H9 (cell line): ENCODE measurements around the gene GTF2H3. TPM values are rescaled to one million over a fixed set of nuclear protein-coding genes. Genes with fewer than 3 reads are reported as not detected.

Source experiments
- DNase-seq: peaks from one replicate; pipeline ENCODE4 v3.0.0-alpha.2; 2017
- H2AFZ ChIP-seq: one replicate; pipeline ENCODE4 v1.6.1; 2013; ENCODE audit warnings: mild to moderate bottlenecking, low read length, control low read depth, moderate library complexity
- H2AK5ac ChIP-seq: 2 replicates; pipeline ENCODE4 v1.6.1; 2013; ENCODE audit warnings: low read length, control low read depth, mixed read lengths; ENCODE audit not compliant: insufficient read length
- H2BK120ac ChIP-seq: one replicate; pipeline ENCODE4 v1.6.1; 2013; ENCODE audit warnings: low read depth, mild to moderate bottlenecking, low read length, control low read depth, inconsistent platforms; ENCODE audit not compliant: poor library complexity, severe bottlenecking
- H2BK12ac ChIP-seq: 2 replicates; pipeline ENCODE4 v1.6.1; 2013; ENCODE audit warnings: low read length, control low read depth, mixed read lengths, low read depth; ENCODE audit not compliant: insufficient read length
- H2BK15ac ChIP-seq: 2 replicates; pipeline ENCODE4 v1.6.1; 2013; ENCODE audit warnings: low read depth, low read length, control low read depth
- H2BK20ac ChIP-seq: one replicate; pipeline ENCODE4 v1.6.1; 2013; ENCODE audit warnings: low read depth, mild to moderate bottlenecking, low read length, control low read depth, inconsistent platforms; ENCODE audit not compliant: poor library complexity, severe bottlenecking
- H2BK5ac ChIP-seq: 2 replicates; pipeline ENCODE4 v1.6.1; 2013; ENCODE audit warnings: low read length, control low read depth, mixed read lengths; ENCODE audit not compliant: insufficient read length
- H3K14ac ChIP-seq: 2 replicates; pipeline ENCODE4 v1.6.1; 2013; ENCODE audit warnings: low read length, control low read depth; ENCODE audit not compliant: insufficient read depth
- H3K18ac ChIP-seq: 2 replicates; pipeline ENCODE4 v1.6.1; 2013; ENCODE audit warnings: low read depth, mild to moderate bottlenecking, mixed read lengths, low read length, control low read depth; ENCODE audit not compliant: insufficient read length
- H3K23ac ChIP-seq: 2 replicates; pipeline ENCODE4 v1.6.1; 2013; ENCODE audit warnings: low read length, control low read depth, mixed read lengths, low read depth; ENCODE audit not compliant: insufficient read length
- H3K23me2 ChIP-seq: 2 replicates; pipeline ENCODE4 v1.6.1; 2013; ENCODE audit warnings: low read depth, mild to moderate bottlenecking, mixed read lengths, low read length, control low read depth; ENCODE audit not compliant: insufficient read length, poor library complexity, severe bottlenecking
- H3K27ac ChIP-seq: 2 replicates; pipeline ENCODE4 v1.5.1; 2013; ENCODE audit warnings: low read length, control low read depth, mixed read lengths, low read depth; ENCODE audit not compliant: insufficient read length
- H3K27me3 ChIP-seq: 2 replicates; pipeline ENCODE4 v1.6.1; 2013; ENCODE audit warnings: low read length, control low read depth, inconsistent platforms; ENCODE audit not compliant: insufficient read depth
- H3K4ac ChIP-seq: 2 replicates; pipeline ENCODE4 v1.6.1; 2013; ENCODE audit warnings: low read depth, mild to moderate bottlenecking, control low read depth, inconsistent platforms, low read length, moderate library complexity
- H3K4me1 ChIP-seq: 2 replicates; pipeline ENCODE4 v1.6.1; 2013; ENCODE audit warnings: low read length, control low read depth, inconsistent platforms; ENCODE audit not compliant: insufficient read depth
- H3K4me2 ChIP-seq: 2 replicates; pipeline ENCODE4 v1.6.1; 2013; ENCODE audit warnings: low read length, control low read depth, mixed read lengths; ENCODE audit not compliant: insufficient read length, insufficient read depth
- H3K56ac ChIP-seq: 2 replicates; pipeline ENCODE4 v1.6.1; 2013; ENCODE audit warnings: low read depth, mild to moderate bottlenecking, mixed read lengths, low read length, control low read depth; ENCODE audit not compliant: insufficient read length
- H3K79me1 ChIP-seq: 2 replicates; pipeline ENCODE4 v1.6.1; 2013; ENCODE audit warnings: low read depth, mild to moderate bottlenecking, moderate library complexity, low read length, control low read depth, inconsistent platforms; ENCODE audit not compliant: insufficient read depth, poor library complexity, severe bottlenecking
- H3K79me2 ChIP-seq: 2 replicates; pipeline ENCODE4 v1.6.1; 2013; ENCODE audit warnings: low read length, control low read depth, inconsistent platforms; ENCODE audit not compliant: insufficient read depth
- H3K9ac ChIP-seq: 2 replicates; pipeline ENCODE4 v1.6.1; 2013; ENCODE audit warnings: low read length, control low read depth, mixed read lengths; ENCODE audit not compliant: insufficient read length; ENCODE audit errors: extremely low read depth
- H3K9me3 ChIP-seq: one replicate; pipeline ENCODE4 v1.6.1; 2013; ENCODE audit warnings: low read depth, low read length, inconsistent platforms; ENCODE audit not compliant: control insufficient read depth
- H3T11ph ChIP-seq: one replicate; pipeline ENCODE4 v1.6.1; 2013; ENCODE audit warnings: mild to moderate bottlenecking, low read length, control low read depth, inconsistent platforms
- H4K20me1 ChIP-seq: one replicate; pipeline ENCODE4 v1.6.1; 2013; ENCODE audit not compliant: control insufficient read depth, insufficient read length, insufficient read depth
- H4K5ac ChIP-seq: 2 replicates; pipeline ENCODE4 v1.6.1; 2013; ENCODE audit warnings: low read depth, mild to moderate bottlenecking, mixed read lengths, low read length, control low read depth; ENCODE audit not compliant: insufficient read length
- H4K8ac ChIP-seq: replicated peaks from 2 replicates; pipeline ENCODE4 v1.6.1; 2013; ENCODE audit warnings: low read length, control low read depth, mixed read lengths, low read depth; ENCODE audit not compliant: insufficient read length
- H4K91ac ChIP-seq: 2 replicates; pipeline ENCODE4 v1.6.1; 2013; ENCODE audit warnings: low read depth, mild to moderate bottlenecking, moderate library complexity, mixed read lengths, low read length, control low read depth; ENCODE audit not compliant: insufficient read length
- H3K27ac Mint-ChIP-seq, 3 experiments: 2 replicates in 2 of 3; 3 replicates in 1 of 3; pipeline ENCODE4 v1.8.0; 2020 to 2021; ENCODE audit warnings: mixed read lengths in 3 of 3, mild to moderate bottlenecking in 1 of 3, moderate library complexity in 1 of 3
- H3K27me3 Mint-ChIP-seq: 2 replicates; pipeline ENCODE4 v1.8.0; 2021; ENCODE audit warnings: low read depth, mild to moderate bottlenecking, moderate library complexity, mixed read lengths
- H3K36me3 Mint-ChIP-seq, 3 experiments: 2 replicates in 2 of 3; 3 replicates in 1 of 3; pipeline ENCODE4 v1.8.0; 2020 to 2021; ENCODE audit warnings: low read depth in 3 of 3, mixed read lengths in 3 of 3; ENCODE audit not compliant: insufficient read depth in 1 of 3
- H3K4me1 Mint-ChIP-seq, 2 experiments: 2 replicates each; pipeline ENCODE4 v1.8.0; 2020; ENCODE audit warnings: mixed read lengths in 2 of 2
- H3K4me3 Mint-ChIP-seq, 2 experiments: 2 replicates in 1 of 2; 3 replicates in 1 of 2; pipeline ENCODE4 v1.8.0; 2020 to 2021; ENCODE audit warnings: mild to moderate bottlenecking in 2 of 2, mixed read lengths in 2 of 2, moderate library complexity in 1 of 2
- H3K9me3 Mint-ChIP-seq, 2 experiments: 2 replicates in 1 of 2; 3 replicates in 1 of 2; pipeline ENCODE4 v1.8.0; 2020; ENCODE audit warnings: mild to moderate bottlenecking in 2 of 2, mixed read lengths in 2 of 2, moderate library complexity in 1 of 2
- WGBS: extraction: QIAGEN DNeasy Blood & Tissue Kit; methylation state at CpG from one replicate; pipeline ENCODE4 v1.1.7; 2013; ENCODE audit warnings: missing lambda C conversion rate, low lambda C conversion rate, mixed read lengths; ENCODE audit not compliant: insufficient read length; ENCODE audit errors: extremely low coverage; 5-methylcytosine and 5-hydroxymethylcytosine counted together
- total RNA-seq: library from RNA; stranded (reverse); gene quantifications from 2 replicates; pipeline ENCODE4 v1.2.1, GENCODE V29; 2021
- TF ChIP-seq, protein P1 (sequence below): fragments of 200-600 bp; sonication (generic); conservative IDR thresholded peaks from 3 replicates; pipeline ENCODE4 v1.8.0; 2021; ENCODE audit warnings: antibody characterized with exemption, mild to moderate bottlenecking

GTF2H3 gene
- total RNA-seq, 1 experiment from 2014 or later, result 39.2 TPM

DNA sequence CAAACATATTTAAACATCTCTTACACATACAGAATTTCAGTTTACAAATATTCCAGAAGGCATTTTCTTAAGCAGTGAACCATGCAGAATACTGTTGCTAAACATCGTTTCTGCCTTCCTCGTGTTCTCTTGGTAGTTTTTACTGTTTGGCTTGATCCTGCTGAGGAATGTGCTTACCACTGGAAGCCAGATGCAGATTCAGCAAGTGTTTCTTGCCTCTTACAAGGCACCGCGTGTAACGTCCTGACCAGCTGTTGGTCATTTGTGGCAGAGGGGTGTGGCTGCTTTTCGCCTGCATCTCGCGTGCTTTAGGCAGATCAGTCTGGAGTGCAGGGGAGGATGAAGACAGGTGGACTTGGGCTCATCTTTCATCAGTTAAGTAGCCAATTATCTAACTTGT, 12.5 kb upstream of the GTF2H3 start:
- no peak overlapping the region for H3T11ph ChIP-seq
- no peak overlapping the region for H3K9ac ChIP-seq
- no peaks in the 10 kb centered on the region for H4K20me1 ChIP-seq
- no peak overlapping the region for H2BK5ac ChIP-seq
- H3K23me2 ChIP-seq, result no peaks in the 10 kb centered on the region
- Mint-ChIP-seq H3K4me3 (no peak overlapping the region), H3K4me1 (no peaks in the 10 kb centered on the region), H3K9me3 (no peaks in the 10 kb centered on the region), H3K27ac (no peak overlapping the region), H3K27me3 (no peaks in the 10 kb centered on the region), H3K36me3 (peaks cover 39 to 85% (median 70%) of the 10 kb centered on the region in 3 experiments; a peak in 6 of 7 replicates)
- DNase-seq, result no peak
- H3K79me1 ChIP-seq, result no peaks in the 10 kb centered on the region
- no CpG with 5 or more reads among the region's 8 CpGs for WGBS
- no peak overlapping the region for H2BK20ac ChIP-seq
- H3K4me2 ChIP-seq, result no peak overlapping the region
- no peak overlapping the region for H4K8ac ChIP-seq
- no peak overlapping the region for H3K18ac ChIP-seq
- H4K5ac ChIP-seq, result no peak overlapping the region
- H3K4me1 ChIP-seq, result no peaks in the 10 kb centered on the region
- no peak overlapping the region for H2BK120ac ChIP-seq
- H2BK15ac ChIP-seq, result no peak overlapping the region
- H2BK12ac ChIP-seq, result no peak overlapping the region
- no peak overlapping the region for H4K91ac ChIP-seq
- H3K9me3 ChIP-seq, result no peaks in the 10 kb centered on the region
- H2AK5ac ChIP-seq, result no peak overlapping the region
- no peak overlapping the region for H3K27ac ChIP-seq
- H3K27me3 ChIP-seq, result no peaks in the 10 kb centered on the region
- no peak overlapping the region for H2AFZ ChIP-seq
- H3K23ac ChIP-seq, result no peak overlapping the region
- no peak overlapping the region for H3K4ac ChIP-seq
- H3K79me2 ChIP-seq, result no peaks in the 10 kb centered on the region
- no peak overlapping the region for H3K56ac ChIP-seq
- TF ChIP-seq, protein P1, sequence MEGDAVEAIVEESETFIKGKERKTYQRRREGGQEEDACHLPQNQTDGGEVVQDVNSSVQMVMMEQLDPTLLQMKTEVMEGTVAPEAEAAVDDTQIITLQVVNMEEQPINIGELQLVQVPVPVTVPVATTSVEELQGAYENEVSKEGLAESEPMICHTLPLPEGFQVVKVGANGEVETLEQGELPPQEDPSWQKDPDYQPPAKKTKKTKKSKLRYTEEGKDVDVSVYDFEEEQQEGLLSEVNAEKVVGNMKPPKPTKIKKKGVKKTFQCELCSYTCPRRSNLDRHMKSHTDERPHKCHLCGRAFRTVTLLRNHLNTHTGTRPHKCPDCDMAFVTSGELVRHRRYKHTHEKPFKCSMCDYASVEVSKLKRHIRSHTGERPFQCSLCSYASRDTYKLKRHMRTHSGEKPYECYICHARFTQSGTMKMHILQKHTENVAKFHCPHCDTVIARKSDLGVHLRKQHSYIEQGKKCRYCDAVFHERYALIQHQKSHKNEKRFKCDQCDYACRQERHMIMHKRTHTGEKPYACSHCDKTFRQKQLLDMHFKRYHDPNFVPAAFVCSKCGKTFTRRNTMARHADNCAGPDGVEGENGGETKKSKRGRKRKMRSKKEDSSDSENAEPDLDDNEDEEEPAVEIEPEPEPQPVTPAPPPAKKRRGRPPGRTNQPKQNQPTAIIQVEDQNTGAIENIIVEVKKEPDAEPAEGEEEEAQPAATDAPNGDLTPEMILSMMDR, result no peak
- H3K14ac ChIP-seq, result no peak overlapping the region
